HAP-1 (cell line): Measurements from ENCODE around the gene CDC42SE2.
"Not testable (repeated sequence)": the region's sequence is repeated elsewhere in the genome, so short reads cannot be mapped to it uniquely, and the experiment has no call there.

Experiments
- DNase-seq, 2 experiments: peaks; one replicate each; pipeline ENCODE4 v3.0.0-alpha.2; 2016 to 2020; ENCODE audit warnings: low spot score in 2 of 2
- H3K27me3 ChIP-seq: fragments of 250-450 bp; sonication (Bioruptor Pico); 2 replicates; pipeline ENCODE4 v1.5.1; 2020; ENCODE audit warnings: low read depth, mild to moderate bottlenecking, moderate library complexity
- H3K36me3 ChIP-seq: fragments of 250-450 bp; sonication (Bioruptor Pico); replicated peaks from 2 replicates; pipeline ENCODE4 v1.5.1; 2020; ENCODE audit warnings: mild to moderate bottlenecking
- H3K4me1 ChIP-seq: fragments of 250-450 bp; sonication (Bioruptor Pico); 2 replicates; pipeline ENCODE4 v1.5.1; 2020; ENCODE audit warnings: mild to moderate bottlenecking
- H3K4me3 ChIP-seq: fragments of 250-450 bp; sonication (Bioruptor Pico); 2 replicates; pipeline ENCODE4 v1.5.1; 2020; ENCODE audit warnings: mild to moderate bottlenecking, moderate library complexity
- H3K9me3 ChIP-seq: fragments of 250-450 bp; sonication (Bioruptor Pico); 2 replicates; pipeline ENCODE4 v1.5.1; 2020; ENCODE audit warnings: mild to moderate bottlenecking, moderate library complexity
- in situ Hi-C: fragments of 300-500 bp; cut with MboI; formaldehyde crosslinking; loops from 3 replicates; pipeline ENCODE4 v1.14.3; 2020; ENCODE audit warnings: low sequenced_read_pairs, inconsistent platforms, mixed read lengths

CDC42SE2 gene

DNA sequence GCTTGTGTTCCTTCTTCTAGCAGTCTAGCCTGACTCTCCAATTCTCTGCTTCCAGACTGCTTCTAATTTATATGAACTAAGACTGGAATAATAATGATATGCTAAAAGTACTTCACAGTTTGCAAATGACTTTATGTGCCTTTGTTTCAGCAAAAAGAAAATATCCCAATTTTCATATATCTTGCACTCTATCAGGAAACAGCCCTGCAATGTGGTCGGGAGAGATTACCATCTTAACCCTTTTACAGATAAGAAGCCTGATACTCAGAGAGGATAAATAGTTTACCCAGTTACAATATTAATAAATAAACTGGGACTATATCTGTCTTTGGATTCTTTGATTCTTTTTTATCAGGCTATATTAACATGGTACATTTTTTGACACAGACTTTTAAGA is 126.0 kb downstream of the CDC42SE2 start:
- H3K36me3 ChIP-seq: peaks cover 22% of the 10 kb centered on the region
- in situ Hi-C loops: loop anchor here (25.0 kb wide), 1 partner anchor 228 kb away; the partner anchor contains the start of genes HINT1 and LYRM7
- no peaks in the 10 kb centered on the region for H3K4me1 ChIP-seq
- no peaks in the 10 kb centered on the region for H3K9me3 ChIP-seq
- no peak for DNase-seq
- H3K27me3 ChIP-seq: no peaks in the 10 kb centered on the region
- no peak overlapping the region for H3K4me3 ChIP-seq

DNA sequence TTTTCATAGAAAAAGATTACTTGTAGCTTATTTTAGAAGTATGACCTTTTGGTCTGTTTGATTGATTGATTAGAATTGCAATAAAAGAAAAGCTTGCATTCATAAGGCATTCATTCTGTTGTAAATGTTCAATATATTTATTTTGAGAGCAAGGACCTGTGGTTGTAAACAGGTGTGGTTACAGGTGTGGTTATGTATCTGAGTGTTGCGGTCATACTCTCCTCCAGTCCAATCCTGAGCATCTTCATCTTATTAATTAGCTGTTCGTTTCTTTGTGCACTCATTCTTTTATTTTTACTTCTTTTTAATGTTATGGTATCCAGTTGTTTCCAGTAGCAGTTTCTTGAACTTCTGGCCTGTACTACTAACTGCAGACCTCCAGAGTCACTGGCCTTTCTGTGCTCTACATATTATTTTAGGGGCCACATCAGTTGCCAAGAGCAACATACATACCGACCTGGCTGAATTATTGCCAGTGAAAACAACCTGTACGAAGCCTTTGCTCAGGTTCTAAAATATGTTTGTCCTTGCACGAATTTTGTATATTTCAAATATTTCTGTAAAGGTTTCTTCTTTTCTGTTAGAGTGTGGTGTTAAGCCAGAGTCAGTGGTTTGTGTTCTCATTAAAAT is 128.7 kb downstream of the CDC42SE2 start:
- no peak overlapping the region for H3K4me3 ChIP-seq
- no peak for DNase-seq
- no peaks in the 10 kb centered on the region for H3K4me1 ChIP-seq
- no peaks in the 10 kb centered on the region for H3K9me3 ChIP-seq
- H3K27me3 ChIP-seq: no peaks in the 10 kb centered on the region
- in situ Hi-C loops: loop anchor here (25.0 kb wide), 1 partner anchor 230 kb away; the partner anchor contains the start of genes HINT1 and LYRM7
- peaks cover 22% of the 10 kb centered on the region for H3K36me3 ChIP-seq

DNA sequence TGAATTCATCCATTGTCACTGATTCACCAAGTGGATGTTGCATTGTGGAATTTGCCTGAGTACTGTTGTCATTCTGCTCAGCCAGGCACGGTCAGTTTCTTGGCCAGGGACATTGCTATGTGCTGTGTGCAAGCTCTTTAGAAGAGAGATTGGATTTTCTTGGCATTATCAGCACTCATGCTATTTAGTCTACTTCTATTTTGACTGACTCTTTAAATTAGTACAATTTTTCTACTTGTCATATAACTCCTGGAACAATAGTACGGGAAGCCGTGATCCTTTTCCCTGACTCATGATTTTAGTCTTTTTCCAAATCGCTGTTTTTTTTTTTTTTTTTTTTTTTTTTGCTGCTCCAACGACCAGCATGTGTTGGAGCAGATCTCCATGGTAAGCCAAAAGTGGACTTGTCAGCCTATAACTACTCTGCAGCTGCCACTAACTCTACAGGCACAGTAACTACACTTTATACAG is 129.7 kb downstream of the CDC42SE2 start:
- Histone ChIP-seq H3K9me3 (no peaks in the 10 kb centered on the region), H3K4me3 (no peak overlapping the region), H3K36me3 (peaks cover 22% of the 10 kb centered on the region), H3K27me3 (no peaks in the 10 kb centered on the region), H3K4me1 (no peaks in the 10 kb centered on the region)
- no peak for DNase-seq
- in situ Hi-C loops: loop anchor here (25.0 kb wide), 1 partner anchor 231 kb away; the partner anchor contains the start of genes HINT1 and LYRM7

DNA sequence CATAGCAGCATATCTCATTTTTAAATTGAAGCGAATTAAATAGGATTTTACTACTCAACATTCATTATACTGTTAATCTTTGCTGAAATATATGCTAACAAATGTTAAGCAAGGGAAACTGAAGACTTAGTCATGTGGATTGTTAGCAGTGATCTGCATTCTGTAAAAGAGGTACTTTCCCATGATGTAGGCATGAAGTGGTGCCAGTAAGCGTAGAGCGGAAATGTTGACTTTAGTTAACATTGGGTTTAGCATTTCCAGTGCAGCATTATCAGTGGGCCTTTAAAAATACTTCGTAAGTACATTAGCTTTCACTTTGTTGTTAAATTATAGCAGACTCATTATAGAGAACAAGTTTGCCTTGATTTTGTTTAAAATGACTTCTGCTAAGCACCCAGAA is 130.3 kb downstream of the CDC42SE2 start:
- no peaks in the 10 kb centered on the region for H3K4me1 ChIP-seq
- DNase-seq: no peak
- no peaks in the 10 kb centered on the region for H3K27me3 ChIP-seq
- no peak overlapping the region for H3K4me3 ChIP-seq
- no peaks in the 10 kb centered on the region for H3K9me3 ChIP-seq
- H3K36me3 ChIP-seq: peaks cover 21% of the 10 kb centered on the region
- in situ Hi-C loops: loop anchor here (25.0 kb wide), 1 partner anchor 232 kb away; the partner anchor contains the start of genes HINT1 and LYRM7

DNA sequence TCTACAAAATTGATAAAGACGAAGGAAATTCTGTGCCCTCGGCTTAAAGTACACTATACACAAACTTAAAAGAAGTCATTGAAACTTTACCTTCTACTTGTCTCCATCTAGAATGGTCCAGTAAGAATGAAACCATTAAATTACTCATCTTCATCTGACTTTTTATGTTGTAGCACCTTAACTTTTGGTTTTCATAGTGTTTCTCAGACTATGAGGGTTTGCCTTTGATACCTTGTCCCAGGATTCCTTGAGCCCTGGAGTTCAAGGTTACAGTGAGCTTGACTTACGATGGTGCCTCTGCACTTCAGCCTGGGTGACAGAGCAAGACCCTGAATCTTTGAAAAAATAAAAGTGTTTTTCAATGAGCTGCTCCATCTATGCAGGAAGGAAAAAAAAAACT is 132.2 kb downstream of the CDC42SE2 start:
- Histone ChIP-seq H3K9me3 (no peaks in the 10 kb centered on the region), H3K36me3 (peaks cover 14% of the 10 kb centered on the region), H3K4me3 (no peak overlapping the region), H3K27me3 (no peaks in the 10 kb centered on the region), H3K4me1 (no peaks in the 10 kb centered on the region)
- no peak for DNase-seq
- in situ Hi-C loops: loop anchor here (25.0 kb wide), 1 partner anchor 234 kb away; the partner anchor contains the start of genes HINT1 and LYRM7

DNA sequence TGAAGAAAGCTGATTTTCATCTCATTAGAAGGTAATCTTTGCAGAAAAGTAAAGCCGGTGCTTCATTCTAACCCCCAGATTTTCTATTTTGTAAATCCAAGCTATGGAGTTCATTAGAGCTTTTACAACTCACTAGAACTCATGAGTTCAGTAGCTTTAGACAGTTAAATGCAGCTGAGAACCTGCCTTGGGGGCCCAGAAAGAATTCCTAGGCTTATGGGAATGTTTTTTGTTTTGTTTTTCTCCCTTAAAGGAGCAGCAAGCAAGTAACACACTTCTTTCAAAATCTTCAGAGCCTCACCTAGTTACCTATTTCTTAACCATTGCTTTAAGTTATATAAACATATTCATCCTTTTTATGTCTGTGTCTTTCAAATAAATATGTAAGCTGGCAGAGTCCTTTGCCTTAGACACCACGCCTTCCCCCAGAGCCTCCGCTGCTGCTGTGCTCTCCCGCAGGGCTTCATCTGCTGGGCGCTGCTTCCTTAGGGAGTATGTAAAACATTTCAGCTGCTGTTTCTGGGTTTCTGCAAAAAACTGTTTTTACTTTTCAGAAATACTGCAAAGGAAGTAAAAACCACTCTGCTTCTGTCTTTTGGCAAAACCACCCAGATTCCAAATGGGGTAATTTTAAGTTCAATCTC is 132.9 kb downstream of the CDC42SE2 start:
- Histone ChIP-seq H3K9me3 (no peaks in the 10 kb centered on the region), H3K4me1 (no peaks in the 10 kb centered on the region), H3K36me3 (peaks cover 13% of the 10 kb centered on the region), H3K27me3 (no peaks in the 10 kb centered on the region), H3K4me3 (no peak overlapping the region)
- DNase-seq: no peak
- in situ Hi-C loops: loop anchor here (25.0 kb wide), 1 partner anchor 234 kb away; the partner anchor contains the start of genes HINT1 and LYRM7

DNA sequence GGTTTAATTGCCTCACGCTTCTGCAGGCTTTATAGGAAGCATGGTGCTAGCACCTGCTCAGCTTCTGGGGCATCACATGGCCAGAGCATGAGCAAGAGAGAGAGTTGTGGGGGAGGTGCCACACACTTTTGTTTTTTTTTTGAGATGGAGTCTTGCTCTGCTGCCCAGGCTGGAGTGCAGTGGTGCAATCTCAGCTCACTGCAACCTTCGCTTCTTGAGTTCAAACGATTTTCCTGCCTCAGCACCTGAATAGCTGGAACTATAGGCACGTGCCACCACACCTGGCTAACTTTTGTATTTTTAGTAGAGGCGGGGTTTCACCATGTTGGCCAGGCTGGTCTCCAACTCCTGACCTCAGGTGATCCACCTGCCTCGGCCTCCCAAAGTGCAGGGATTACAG is 135.2 kb downstream of the CDC42SE2 start:
- H3K4me1 ChIP-seq, H3K27me3 ChIP-seq, DNase-seq, H3K9me3 ChIP-seq, H3K4me3 ChIP-seq: not testable (repeated sequence)
- in situ Hi-C loops: loop anchor here (25.0 kb wide), 1 partner anchor 237 kb away; the partner anchor contains the start of genes HINT1 and LYRM7
- peaks cover 14% of the 10 kb centered on the region for H3K36me3 ChIP-seq

DNA sequence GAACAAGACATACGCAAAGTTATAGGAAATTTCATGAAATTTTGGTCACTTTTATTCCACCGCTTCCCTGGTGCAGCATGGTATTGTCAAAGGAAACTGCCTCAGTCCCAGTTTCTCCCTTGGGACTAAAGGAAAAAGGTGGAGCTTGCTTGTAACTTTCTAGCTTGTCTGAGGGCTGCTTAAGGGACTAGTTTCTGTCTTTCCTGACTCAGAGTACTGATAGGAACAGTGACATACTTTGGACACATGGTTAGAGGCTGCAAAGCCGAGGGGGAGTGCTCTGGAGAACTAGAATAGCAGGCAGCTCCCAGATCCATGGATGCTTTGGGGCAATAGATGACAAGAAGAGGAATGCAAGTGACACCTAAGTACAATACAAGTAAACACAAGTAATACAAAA is 136.7 kb downstream of the CDC42SE2 start:
- H3K27me3 ChIP-seq: no peaks in the 10 kb centered on the region
- peaks cover 15% of the 10 kb centered on the region for H3K36me3 ChIP-seq
- no peak overlapping the region for H3K4me3 ChIP-seq
- in situ Hi-C loops: no loop called here
- DNase-seq: no peak
- H3K9me3 ChIP-seq: peaks cover 4% of the 10 kb centered on the region
- H3K4me1 ChIP-seq: no peaks in the 10 kb centered on the region

DNA sequence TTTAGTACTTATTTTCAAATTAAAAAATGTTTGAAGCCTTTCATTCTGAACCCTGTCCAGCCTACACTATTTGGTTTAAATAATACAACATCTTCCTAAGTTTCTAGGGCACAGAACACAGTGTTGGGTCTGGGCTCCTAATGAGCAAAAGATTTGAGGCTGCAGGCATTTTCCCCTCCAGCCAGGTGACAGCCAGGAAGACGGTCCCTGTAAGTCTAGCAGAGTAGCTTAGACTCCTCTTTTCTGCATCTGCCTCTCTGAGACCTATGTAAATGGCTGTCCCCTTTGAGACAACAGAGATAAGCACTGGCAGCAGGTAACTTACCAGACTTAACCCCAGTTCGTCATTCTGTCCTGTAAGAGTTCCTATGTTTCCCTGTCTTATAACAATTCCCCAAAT is 141.8 kb downstream of the CDC42SE2 start:
- Histone ChIP-seq H3K36me3 (peaks cover 15% of the 10 kb centered on the region), H3K9me3 (peaks cover 4% of the 10 kb centered on the region), H3K27me3 (no peaks in the 10 kb centered on the region), H3K4me1 (no peaks in the 10 kb centered on the region), H3K4me3 (no peak overlapping the region)
- no peak for DNase-seq
- in situ Hi-C loops: no loop called here

DNA sequence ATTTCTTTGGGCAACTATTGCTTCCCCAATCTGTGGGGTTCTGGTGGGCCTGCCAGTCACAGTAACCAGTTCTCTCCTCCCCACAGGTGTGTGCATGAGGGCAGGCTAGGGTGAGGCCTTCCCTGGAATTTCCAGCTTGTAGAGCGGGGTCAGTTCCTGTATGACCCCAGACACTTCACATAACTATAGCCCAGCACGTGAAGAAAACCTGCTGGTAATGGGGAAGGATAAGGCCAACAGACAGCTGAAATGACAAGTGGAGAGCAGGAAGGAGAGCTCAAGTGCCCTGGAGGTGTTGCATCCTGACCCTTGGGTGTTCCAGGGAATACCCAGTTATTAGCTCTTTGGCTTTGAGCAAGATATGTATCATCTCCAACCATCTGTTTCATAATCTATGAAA is 142.2 kb downstream of the CDC42SE2 start:
- Histone ChIP-seq H3K4me3 (no peak overlapping the region), H3K27me3 (no peaks in the 10 kb centered on the region), H3K4me1 (no peaks in the 10 kb centered on the region), H3K36me3 (peaks cover 15% of the 10 kb centered on the region), H3K9me3 (peaks cover 4% of the 10 kb centered on the region)
- no peak for DNase-seq
- in situ Hi-C loops: no loop called here

DNA sequence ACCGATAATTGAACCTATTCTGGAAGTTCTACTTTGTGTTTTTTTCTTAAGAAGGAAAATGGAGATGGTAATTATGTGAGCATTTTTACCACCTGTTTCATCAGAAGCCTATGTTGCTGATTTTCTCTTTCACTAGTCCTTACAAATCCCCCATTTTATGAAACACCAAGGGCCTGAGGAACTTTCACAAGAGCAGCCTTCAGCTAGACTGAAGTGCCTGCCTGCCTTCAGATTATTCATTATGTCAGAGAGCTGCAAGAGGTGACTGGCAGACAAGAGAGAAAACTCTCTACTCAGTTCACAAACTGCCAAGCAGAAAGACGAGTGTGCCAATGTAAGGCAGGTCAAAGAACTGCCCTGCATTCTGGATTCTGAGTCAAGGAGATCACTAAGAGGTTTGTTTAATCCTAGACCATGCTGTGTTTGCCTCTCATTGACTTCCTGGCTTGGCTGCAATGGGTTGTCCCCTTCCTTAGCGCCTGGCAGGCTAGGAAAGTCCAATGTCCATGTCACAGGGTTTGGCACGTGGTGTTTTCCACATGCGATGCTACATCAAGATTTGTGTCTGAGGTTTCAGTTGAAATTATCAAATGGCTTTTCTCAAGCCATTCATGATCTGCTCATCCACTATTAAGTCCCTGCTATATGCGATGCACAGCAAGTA is 143.3 kb downstream of the CDC42SE2 start:
- peaks cover 13% of the 10 kb centered on the region for H3K36me3 ChIP-seq
- DNase-seq: no peak
- H3K9me3 ChIP-seq: peaks cover 2% of the 10 kb centered on the region
- in situ Hi-C loops: no loop called here
- no peaks in the 10 kb centered on the region for H3K27me3 ChIP-seq
- no peaks in the 10 kb centered on the region for H3K4me1 ChIP-seq
- no peak overlapping the region for H3K4me3 ChIP-seq

DNA sequence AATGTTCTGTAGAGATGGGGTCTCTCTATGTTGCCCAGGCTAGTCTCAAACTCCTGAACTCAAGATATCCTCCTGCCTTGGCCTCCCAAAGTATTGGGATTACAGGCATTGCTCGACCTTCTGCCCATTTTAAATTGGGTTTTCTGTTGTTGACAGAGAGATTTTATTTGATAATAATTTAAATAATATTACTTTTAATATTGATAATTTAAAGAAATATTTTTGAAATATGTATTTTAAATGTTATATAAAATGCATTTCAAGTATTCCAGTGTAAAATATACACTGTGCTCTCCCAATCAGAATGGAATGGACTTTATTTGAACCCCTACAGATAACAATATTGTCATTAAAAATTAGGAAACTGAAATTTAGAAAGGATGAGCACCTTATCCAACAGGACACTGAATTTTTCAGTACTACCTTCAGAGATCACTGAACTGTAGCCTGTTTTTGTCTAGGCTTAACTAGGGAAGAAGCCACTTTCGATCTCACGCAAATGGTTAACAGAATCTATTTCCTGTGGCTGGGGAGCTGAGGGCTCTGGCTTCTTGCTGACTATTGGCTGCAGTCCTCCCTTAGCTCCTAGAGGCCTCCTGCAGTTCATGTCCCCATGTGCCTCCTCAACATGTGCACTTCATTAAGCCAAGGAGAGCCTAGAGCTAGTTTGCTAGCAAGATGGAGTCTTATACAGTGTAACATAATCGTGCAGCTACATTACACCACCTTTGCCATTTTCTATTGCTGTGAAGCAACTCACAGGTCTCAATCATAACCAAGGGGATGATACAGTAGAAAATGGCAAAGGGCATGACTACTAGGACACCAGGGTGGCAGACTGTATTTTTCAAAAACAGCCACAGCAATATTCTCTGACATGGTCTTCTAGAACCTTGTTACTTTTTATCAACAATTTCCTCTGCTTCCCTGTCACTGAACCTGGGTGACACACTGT is 150.0 kb downstream of the CDC42SE2 start:
- H3K4me3 ChIP-seq: no peak overlapping the region

DNA sequence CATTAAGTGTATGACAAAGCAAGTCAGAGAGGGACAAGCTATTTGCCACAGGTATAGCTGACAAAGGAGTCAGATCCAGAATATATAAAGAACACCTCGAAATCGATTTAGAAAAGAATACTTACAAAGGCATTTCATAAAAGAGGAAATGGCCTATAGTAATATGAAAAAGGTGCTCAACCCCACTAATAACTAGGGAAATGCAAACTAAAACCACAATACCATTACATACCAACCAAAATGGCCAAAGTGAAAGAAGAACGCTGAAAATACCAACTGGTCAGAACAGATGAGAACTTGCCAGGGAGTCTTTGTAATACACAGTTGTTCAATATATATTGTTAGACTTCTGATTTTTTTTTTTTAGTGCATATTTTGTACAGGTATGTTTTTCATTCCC is 152.9 kb downstream of the CDC42SE2 start:
- in situ Hi-C loops: no loop called here
- H3K36me3 ChIP-seq: peaks cover 6% of the 10 kb centered on the region; the same call in 1 of the 2 replicates
- no peaks in the 10 kb centered on the region for H3K27me3 ChIP-seq
- H3K4me1 ChIP-seq: no peaks in the 10 kb centered on the region
- DNase-seq: no peak
- H3K9me3 ChIP-seq: no peaks in the 10 kb centered on the region
- no peak overlapping the region for H3K4me3 ChIP-seq

More for the DNA sequence above, 150.0 kb downstream of the CDC42SE2 start:
- no peaks in the 10 kb centered on the region for H3K27me3 ChIP-seq
- peaks cover 6% of the 10 kb centered on the region; the same call in 1 of the 2 replicates for H3K36me3 ChIP-seq
- no peaks in the 10 kb centered on the region for H3K4me1 ChIP-seq
- in situ Hi-C loops: no loop called here
- H3K9me3 ChIP-seq: no peaks in the 10 kb centered on the region
- no peak for DNase-seq
